Fibroblast of skin of scalp (primary cell): ENCODE data around the gene CDK2AP2.
"Not testable (repeated sequence)": the region's sequence is repeated elsewhere in the genome, so short reads cannot be mapped to it uniquely, and the experiment has no call there.

Experiments used
- DNase-seq: peaks from one replicate; pipeline ENCODE4 v3.0.0-alpha.2; 2013

Gene CDK2AP2

GRCh38 chr11:67523556-67524479 lies 15.9 kb upstream of the CDK2AP2 start:
- DNase-seq, result no peak

GRCh38 chr11:67522844-67523555 lies 15.0 kb upstream of the CDK2AP2 start, which contains the start of gene CABP2:
Gene CABP2 (minus strand): TSS chr11:67523446. CDS start chr11:67523326, 120 bp downstream.
- DNase-seq, result no peak

- DNase-seq, result no peak
Observed at GRCh38 chr11:67522338-67522737, 14.4 kb upstream of the CDK2AP2 start.

GRCh38 chr11:67521924-67522323 lies 14.0 kb upstream of the CDK2AP2 start:
- no peak for DNase-seq

DNA sequence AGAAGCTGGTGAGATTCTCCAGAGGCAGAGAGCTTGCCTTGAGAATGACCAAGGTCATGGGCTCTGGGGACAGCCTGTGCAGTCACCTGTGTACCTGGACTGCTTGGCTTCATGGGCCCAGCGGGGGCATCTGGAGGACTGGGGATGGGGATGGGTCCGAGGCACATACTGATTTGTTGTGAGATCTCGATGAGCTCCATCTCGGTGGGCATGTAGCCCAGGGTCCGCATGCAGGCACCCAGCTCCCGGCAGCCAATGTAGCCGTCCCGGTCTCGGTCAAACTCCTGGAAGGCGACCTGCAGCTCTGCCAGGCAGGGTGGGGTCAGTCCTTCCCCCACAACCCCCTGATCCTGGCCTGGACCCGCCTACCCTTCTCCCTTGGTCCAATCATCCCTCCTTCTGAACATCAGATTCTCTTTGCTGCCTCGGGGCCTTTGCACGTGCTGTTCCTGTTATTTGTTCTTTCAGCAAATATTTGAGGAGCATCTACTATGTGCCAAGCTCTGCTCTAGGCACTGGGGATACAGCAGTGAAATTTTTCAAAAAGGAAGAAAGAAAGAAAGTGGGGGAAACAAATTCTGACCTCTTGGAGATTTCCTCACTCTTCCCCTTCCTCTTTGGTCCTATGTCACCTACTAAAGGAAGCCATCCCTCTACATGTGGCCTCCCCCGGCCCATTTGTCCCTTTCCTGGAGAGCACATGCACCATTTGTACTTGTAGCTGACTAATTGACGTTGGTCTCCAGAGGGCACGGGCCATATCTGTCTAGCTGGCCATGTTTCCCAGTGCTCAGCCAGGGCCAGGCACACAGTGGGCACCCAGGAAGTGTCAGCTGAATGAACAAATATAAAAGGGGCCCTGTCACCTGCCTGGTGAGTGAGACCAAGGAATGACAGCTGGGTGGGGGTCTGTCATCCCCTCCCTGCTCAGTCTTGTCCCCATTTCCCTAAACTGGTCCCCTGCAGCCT lies 13.2 kb upstream of the CDK2AP2 start:
- DNase-seq, result no peak

- no peak for DNase-seq
Observed at GRCh38 chr11:67519726-67520125, 11.8 kb upstream of the CDK2AP2 start.

- no peak for DNase-seq
Observed at GRCh38 chr11:67517784-67518552, 10.0 kb upstream of the CDK2AP2 start.

GRCh38 chr11:67516806-67517205 lies 8.8 kb upstream of the CDK2AP2 start:
- no peak for DNase-seq

GRCh38 chr11:67514116-67514515 lies 6.2 kb upstream of the CDK2AP2 start:
- no peak for DNase-seq

GRCh38 chr11:67511558-67511957 lies 3.6 kb upstream of the CDK2AP2 start:
- DNase-seq, result not testable (repeated sequence)

DNA sequence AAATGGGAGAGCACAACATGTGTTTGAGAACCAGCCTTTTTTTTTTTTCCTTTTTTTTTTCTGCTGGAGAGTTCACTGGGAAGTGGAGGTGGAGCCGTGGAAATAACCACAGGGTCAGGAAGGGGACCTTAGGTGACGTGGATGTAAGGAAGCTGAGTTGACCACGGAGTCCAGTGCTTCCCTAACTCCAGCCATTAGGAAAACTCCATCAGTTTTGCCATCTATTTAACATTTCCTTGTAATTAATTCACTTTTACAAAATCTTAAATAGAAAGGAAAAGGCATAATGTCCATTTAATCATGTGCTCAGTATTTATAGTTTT lies 2.0 kb upstream of the CDK2AP2 start:
- DNase-seq, result no peak

- peak; percentile 97 for DNase-seq
Observed at GRCh38 chr11:67508486-67509121, 642 bp upstream of the CDK2AP2 start.

GRCh38 chr11:67507242-67507863 lies 609 bp downstream of the CDK2AP2 start:
- peak; percentile 71 for DNase-seq

GRCh38 chr11:67506426-67507051 lies 1.4 kb downstream of the CDK2AP2 start:
- no peak for DNase-seq

GRCh38 chr11:67505605-67506396 lies 2.2 kb downstream of the CDK2AP2 start:
- DNase-seq, result peak; percentile 88

DNA sequence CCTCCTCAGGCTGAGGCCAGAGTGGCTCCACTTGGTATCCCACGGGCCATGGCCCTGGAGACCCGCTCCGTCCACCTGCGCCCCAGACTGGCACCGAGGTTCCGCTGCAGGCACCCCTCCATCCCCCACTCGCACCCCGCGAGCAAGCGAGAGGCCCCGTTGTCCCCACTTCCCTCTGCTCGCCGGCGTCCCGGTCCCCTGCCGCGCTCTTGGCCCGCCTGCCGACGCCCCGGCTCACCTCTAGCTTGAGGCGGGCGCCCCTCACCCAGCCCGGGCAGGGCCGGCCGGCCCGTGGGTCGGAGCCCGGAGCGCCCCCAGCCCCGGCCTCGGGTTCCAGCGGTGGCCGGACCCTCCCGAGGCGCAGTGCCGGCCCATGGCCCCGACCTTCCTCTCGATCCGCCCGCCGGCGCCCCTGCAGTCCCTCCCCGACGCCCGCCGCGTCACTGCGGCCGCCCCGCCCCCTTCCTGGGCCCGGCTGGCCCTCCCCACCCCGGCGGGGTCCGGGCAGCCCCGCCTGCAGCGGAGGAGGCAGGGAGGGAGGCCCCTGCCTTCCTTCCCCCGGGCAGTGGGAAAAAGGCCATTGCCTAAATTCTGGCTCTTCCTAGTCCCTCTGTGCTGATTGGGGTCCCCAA lies 2.9 kb downstream of the CDK2AP2 start, which contains the start of gene PITPNM1:
PITPNM1 (minus strand) TSS at position 414 of the 632 bp plus-strand sequence. CDS start 1,183 bp downstream, outside the sequence.
- DNase-seq, result peak; percentile 63

GRCh38 chr11:67504005-67504949 lies 3.7 kb downstream of the CDK2AP2 start:
- peak; percentile 40 for DNase-seq
